ENCODE results near the gene ARHGEF40.

ARHGEF40 gene

GRCh38 chr14:21057803-21058675, 12.1 kb upstream of the ARHGEF40 start, which contains the start of gene RNASE8:
TSS of gene RNASE8 (plus strand) at chr14:21057822. CDS start at chr14:21057893, 71 bp downstream.
- H3K9me3 ChIP-seq, result no peaks in the 10 kb centered on the region
- no peaks in the 10 kb centered on the region for H3K27me3 ChIP-seq
- no peak for TF ChIP-seq CTCF (IDR thresholded peaks at IDR 0.05; ENCODE audit: low read depth, low read length)
- H3K36me3 ChIP-seq, result no peaks in the 10 kb centered on the region
- no peak for DNase-seq
- H3K4me3 ChIP-seq (ENCODE audit: low read depth, low read length), result no peak within 1 kb of the TSS
- no peaks in the 10 kb centered on the region; the same call in 1 of the 2 replicates for H3K4me1 ChIP-seq

DNA sequence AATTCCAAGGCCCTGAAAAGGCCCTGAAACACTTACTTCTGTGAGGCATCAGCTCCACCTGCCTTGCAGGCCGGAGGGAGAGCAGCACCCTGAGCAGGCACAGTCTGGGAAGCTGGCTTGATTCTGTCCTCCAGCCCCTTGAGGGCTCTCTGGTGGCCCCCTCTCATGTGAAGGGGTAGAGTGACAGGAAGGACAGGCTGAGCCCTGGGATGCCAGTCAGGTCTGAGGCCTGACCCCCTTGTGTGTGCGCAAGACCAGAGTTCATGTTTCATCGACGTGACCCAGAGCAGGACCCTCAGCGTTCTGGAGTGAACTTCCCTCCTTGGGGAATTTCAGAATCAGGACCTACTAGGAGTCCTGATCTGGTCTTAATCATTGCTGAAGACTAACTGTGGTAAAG, 11.2 kb upstream of the ARHGEF40 start:
- no peak for TF ChIP-seq CTCF (IDR thresholded peaks at IDR 0.05; ENCODE audit: low read depth, low read length)
- Histone ChIP-seq H3K9me3 (no peaks in the 10 kb centered on the region), H3K27me3 (no peaks in the 10 kb centered on the region), H3K4me3 (ENCODE audit: low read depth, low read length) (no peak overlapping the region), H3K4me1 (no peaks in the 10 kb centered on the region; the same call in 1 of the 2 replicates), H3K36me3 (no peaks in the 10 kb centered on the region)
- no peak for DNase-seq

- Histone ChIP-seq H3K9me3 (no peaks in the 10 kb centered on the region), H3K27me3 (no peaks in the 10 kb centered on the region), H3K36me3 (no peaks in the 10 kb centered on the region), H3K4me1 (no peaks in the 10 kb centered on the region), H3K4me3 (ENCODE audit: low read depth, low read length) (no peak overlapping the region)
- no peak for TF ChIP-seq CTCF (IDR thresholded peaks at IDR 0.05; ENCODE audit: low read depth, low read length)
- DNase-seq, result no peak
Measured at GRCh38 chr14:21059842-21060613, 10.1 kb upstream of the ARHGEF40 start.

DNA sequence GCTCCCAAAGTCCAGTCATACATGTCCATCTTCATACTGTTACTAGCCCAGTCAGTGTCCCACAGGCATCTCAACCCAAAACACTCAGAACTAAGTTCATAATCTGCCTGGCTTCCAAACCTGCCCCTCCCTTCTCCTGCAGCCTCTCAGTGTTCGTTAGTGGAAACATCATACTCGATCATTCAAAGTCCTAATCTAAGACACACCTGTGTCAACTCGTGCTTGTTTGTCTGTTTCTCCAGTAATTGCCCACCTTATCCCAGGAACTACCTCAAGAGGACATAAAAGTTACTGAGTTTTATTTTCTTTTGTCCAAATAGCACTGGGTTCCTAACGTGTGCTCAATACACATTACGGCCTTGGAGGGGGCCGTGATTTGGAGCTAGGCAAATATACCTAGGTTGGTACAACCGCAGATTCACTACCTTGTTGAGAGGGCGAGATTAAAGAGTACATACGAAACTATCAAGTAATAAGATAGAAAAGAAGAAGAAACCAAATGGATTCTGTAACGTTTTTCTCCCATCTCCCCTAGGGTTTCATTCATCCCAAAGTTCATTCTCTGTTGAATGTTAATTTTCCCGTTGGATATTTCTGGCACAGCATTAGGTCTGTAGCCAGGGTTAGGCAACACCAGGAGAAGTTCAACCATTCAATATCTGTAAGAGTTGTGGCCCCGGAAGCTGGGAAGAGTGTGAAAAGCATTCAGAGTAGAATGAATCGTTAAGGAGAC, 9.3 kb upstream of the ARHGEF40 start:
- H3K4me1 ChIP-seq, result no peaks in the 10 kb centered on the region
- no peak for TF ChIP-seq CTCF (IDR thresholded peaks at IDR 0.05; ENCODE audit: low read depth, low read length)
- no peak overlapping the region for H3K4me3 ChIP-seq (ENCODE audit: low read depth, low read length)
- no peaks in the 10 kb centered on the region for H3K9me3 ChIP-seq
- DNase-seq, result no peak
- H3K27me3 ChIP-seq, result no peaks in the 10 kb centered on the region
- no peaks in the 10 kb centered on the region for H3K36me3 ChIP-seq

GRCh38 chr14:21061347-21061668, 8.8 kb upstream of the ARHGEF40 start:
- Histone ChIP-seq H3K4me1 (no peaks in the 10 kb centered on the region), H3K9me3 (no peaks in the 10 kb centered on the region), H3K4me3 (ENCODE audit: low read depth, low read length) (no peak overlapping the region), H3K27me3 (no peaks in the 10 kb centered on the region), H3K36me3 (no peaks in the 10 kb centered on the region)
- TF ChIP-seq CTCF (IDR thresholded peaks at IDR 0.05; ENCODE audit: low read depth, low read length), result no peak
- no peak for DNase-seq
